IPS-15b (cell line): ENCODE measurements around the gene DPP10.

Source experiments
- H3K27me3 ChIP-seq: one replicate; pipeline ENCODE4 v1.6.1; 2013; ENCODE audit warnings: low read length; ENCODE audit not compliant: control insufficient read depth, insufficient read depth
- H3K36me3 ChIP-seq: one replicate; pipeline ENCODE4 v1.6.1; 2013; ENCODE audit warnings: low read length; ENCODE audit not compliant: control insufficient read depth, insufficient read depth
- H3K4me1 ChIP-seq: one replicate; pipeline ENCODE4 v1.6.1; 2013; ENCODE audit warnings: mild to moderate bottlenecking, low read length; ENCODE audit not compliant: control insufficient read depth, insufficient read depth
- H3K4me3 ChIP-seq: one replicate; pipeline ENCODE4 v1.5.1; 2013; ENCODE audit warnings: low read depth, low read length
- H3K9ac ChIP-seq: one replicate; pipeline ENCODE4 v1.6.1; 2013; ENCODE audit warnings: low read depth, mild to moderate bottlenecking, low read length
- H3K9me3 ChIP-seq: one replicate; pipeline ENCODE4 v1.6.1; 2013; ENCODE audit warnings: mild to moderate bottlenecking, low read length; ENCODE audit not compliant: control insufficient read depth, insufficient read depth

The DPP10 gene

DNA sequence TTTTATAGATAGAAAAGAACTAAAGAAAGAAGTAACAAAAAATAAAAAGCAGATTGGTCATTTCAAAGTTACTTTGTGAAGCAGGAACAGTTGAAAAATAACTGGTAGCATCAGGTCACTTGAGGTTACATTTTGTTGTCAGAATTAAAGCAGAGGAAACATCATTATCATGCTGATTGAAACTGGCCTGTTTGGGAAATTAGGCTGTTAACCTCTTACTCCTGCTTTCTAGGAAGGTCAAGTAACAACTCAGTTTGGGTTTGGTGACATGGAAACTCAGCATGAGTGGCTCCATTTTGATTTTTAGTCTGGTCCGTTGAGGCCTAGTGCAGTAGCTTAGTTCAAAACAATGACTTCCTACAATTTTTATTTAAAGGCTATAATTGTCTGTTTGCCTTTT is 1383.5 kb downstream of the DPP10 start:
- no peak overlapping the region for H3K9ac ChIP-seq
- H3K4me1 ChIP-seq, result peaks cover 9% of the 10 kb centered on the region
- H3K4me3 ChIP-seq, result no peak overlapping the region
- H3K36me3 ChIP-seq, result no peaks in the 10 kb centered on the region
- H3K9me3 ChIP-seq, result no peaks in the 10 kb centered on the region
- H3K27me3 ChIP-seq, result no peaks in the 10 kb centered on the region

DNA sequence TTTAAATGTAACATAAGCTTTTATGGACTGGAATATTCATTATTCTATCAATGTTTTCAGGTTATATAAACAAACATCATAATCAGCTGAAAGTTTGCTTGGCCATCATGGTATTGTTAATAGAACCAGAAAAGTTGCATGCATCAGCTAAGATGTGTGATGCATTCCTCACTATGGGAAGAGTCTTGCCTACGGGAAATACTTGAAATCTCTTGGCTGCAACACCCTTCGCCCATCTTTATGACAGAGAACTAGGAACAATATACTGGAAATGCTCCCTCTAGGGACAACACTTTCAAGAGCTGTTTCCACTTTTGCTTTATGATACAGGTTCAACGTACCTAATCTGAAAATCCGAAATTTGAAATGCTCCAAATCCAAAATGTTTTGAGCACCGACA is 1390.8 kb downstream of the DPP10 start:
- no peaks in the 10 kb centered on the region for H3K4me1 ChIP-seq
- H3K4me3 ChIP-seq, result no peak overlapping the region
- H3K9me3 ChIP-seq, result no peaks in the 10 kb centered on the region
- H3K36me3 ChIP-seq, result no peaks in the 10 kb centered on the region
- no peaks in the 10 kb centered on the region for H3K27me3 ChIP-seq
- H3K9ac ChIP-seq, result no peak overlapping the region

DNA sequence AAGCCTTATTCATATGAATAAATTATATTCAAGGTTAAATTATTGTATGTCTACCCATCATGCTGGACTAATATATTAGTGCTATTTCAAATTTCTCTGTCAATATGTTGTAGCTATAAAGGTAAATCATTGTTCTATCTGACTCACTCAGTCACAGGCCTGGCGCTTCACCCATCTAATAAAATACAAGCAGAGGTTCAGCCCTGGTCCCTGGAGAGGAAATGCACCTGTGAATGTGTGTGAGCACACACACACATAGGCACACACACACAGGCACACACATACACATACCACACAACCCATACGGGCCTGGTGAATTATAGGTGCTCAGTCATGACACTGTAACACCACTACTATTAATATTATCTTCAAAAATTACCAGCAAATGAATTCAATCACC is 1396.1 kb downstream of the DPP10 start:
- no peak overlapping the region for H3K4me3 ChIP-seq
- no peaks in the 10 kb centered on the region for H3K27me3 ChIP-seq
- H3K36me3 ChIP-seq, result no peaks in the 10 kb centered on the region
- no peaks in the 10 kb centered on the region for H3K4me1 ChIP-seq
- H3K9me3 ChIP-seq, result no peaks in the 10 kb centered on the region
- no peak overlapping the region for H3K9ac ChIP-seq

DNA sequence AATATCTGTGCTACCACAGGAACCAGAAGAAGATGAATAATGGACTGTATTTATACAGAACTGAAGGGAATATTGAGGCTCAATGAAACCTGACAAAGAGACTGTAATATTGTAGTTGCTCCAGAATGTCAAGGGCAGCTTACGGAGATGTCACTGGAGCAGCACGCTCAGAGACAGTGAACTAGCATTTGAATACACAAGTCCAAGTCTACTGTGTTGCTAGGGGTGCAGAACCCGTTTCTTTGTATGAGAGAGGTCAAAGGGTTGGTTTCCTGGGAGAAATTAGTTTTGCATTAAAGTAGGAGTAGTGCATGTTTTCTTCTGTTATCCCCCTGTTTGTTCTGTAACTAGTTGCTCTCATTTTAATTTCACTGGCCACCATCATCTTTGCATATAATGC is 1399.9 kb downstream of the DPP10 start:
- no peaks in the 10 kb centered on the region for H3K27me3 ChIP-seq
- H3K9ac ChIP-seq, result no peak overlapping the region
- no peaks in the 10 kb centered on the region for H3K9me3 ChIP-seq
- H3K4me1 ChIP-seq, result no peaks in the 10 kb centered on the region
- no peak overlapping the region for H3K4me3 ChIP-seq
- no peaks in the 10 kb centered on the region for H3K36me3 ChIP-seq

DNA sequence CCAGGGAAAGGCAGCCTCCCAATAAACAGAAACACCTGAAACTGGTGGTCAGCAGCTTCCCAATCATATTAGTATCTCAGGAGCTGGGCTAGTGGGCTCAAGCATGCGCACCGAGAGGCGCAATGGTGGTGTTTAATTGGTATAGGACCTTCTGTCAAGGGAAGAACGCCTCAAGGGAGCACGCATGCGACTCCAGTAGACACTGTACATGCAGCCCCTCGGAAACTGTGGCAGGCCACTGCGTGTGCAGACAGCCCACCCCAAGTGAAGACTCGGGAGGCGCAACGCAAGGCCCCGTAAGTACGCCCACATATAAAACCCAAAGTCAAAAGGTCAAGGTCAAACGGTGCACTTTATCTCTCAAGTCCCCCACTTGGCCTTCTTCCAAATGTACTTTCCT is 1405.8 kb downstream of the DPP10 start:
- Histone ChIP-seq H3K27me3 (no peaks in the 10 kb centered on the region), H3K4me1 (no peaks in the 10 kb centered on the region), H3K9me3 (no peaks in the 10 kb centered on the region), H3K9ac (no peak overlapping the region), H3K4me3 (no peak overlapping the region), H3K36me3 (no peaks in the 10 kb centered on the region)

DNA sequence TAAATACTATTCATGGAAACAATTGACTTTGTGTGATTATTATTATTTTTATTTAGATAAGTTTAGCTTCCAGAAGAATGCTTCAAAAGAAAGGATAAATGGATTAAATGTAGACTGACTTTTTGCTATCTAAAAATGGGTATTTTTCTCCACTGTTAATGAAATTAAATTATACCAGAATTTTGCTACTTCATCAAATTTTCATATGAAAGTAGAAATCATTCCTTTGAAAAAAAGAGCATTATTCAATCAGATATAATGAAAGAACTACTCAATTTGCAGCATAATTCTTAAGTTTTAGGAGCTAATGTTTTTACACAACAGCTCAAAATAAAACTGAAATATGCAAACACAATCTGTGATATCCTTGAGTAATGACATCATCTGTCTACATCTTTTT is 1424.6 kb downstream of the DPP10 start:
- Histone ChIP-seq H3K27me3 (no peaks in the 10 kb centered on the region), H3K4me1 (no peaks in the 10 kb centered on the region), H3K9ac (no peak overlapping the region), H3K9me3 (no peaks in the 10 kb centered on the region), H3K36me3 (no peaks in the 10 kb centered on the region), H3K4me3 (no peak overlapping the region)

DNA sequence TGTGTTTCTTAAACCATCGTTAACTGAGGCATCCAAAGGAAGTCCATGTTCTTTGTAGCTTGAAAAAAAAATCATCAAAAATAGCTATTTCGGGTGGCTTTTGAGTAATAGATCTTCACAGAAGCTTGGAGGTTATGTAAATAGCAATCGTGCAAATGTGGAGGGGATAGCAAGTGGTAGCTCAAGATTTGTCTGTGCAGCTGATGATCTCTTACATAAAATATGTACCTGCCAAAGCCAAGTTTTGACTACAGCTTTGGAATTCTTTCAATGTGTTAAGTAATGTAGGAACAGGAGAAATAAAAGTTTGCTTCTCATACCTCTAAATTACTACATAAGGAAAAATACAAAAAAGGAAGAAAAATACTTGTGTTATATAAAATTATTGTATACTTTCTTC is 1432.0 kb downstream of the DPP10 start:
- Histone ChIP-seq H3K9ac (no peak overlapping the region), H3K4me3 (no peak overlapping the region), H3K4me1 (no peaks in the 10 kb centered on the region), H3K27me3 (no peaks in the 10 kb centered on the region), H3K9me3 (no peaks in the 10 kb centered on the region), H3K36me3 (no peaks in the 10 kb centered on the region)

DNA sequence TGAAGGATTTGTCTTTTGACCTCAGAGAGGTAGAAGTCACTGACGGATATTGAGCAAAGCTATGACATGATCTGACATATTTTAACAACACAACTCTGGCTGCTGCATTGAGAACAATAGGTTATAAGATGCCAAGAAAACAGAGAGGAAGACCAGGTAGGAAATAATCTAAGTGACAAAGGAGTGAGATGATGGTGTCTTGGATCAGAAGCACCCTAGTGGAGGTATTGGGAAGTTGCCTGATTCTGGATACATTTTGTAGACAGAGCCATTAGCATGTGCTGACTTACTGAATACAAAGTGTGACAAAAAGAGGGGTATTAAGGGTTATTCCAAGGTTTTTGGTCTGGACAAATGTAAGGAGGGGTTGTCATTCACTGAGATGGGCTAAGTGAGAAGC is 1438.1 kb downstream of the DPP10 start:
- no peak overlapping the region for H3K4me3 ChIP-seq
- no peak overlapping the region for H3K9ac ChIP-seq
- H3K4me1 ChIP-seq, result no peaks in the 10 kb centered on the region

DNA sequence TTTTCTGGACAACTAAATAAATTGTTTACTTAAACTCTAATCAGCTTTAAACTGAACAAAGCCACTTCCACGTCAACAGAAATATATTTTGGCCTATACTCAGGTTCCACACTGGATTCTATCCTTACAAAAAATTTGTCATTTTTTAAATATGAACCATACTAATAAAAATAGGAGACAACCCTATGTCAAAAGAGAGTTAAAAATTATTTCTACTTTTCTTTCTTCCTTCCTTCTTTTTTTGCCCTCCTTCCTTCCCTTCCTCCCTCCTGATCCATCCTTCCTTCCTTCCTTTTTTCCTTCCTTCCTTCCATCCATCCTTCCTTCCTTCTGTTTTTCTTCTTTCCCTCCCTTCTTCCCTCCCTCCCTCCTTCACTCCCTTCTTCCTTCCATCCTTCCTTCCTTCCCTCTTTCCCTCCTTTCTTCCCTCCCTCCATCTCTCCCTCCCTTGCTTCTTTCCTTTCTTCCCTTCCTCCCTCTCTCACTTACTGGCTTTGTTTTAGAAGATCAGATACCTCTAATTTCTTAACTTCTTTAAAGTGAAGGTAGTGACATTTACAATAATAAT is 1444.9 kb downstream of the DPP10 start:
- no peaks in the 10 kb centered on the region for H3K4me1 ChIP-seq
- H3K27me3 ChIP-seq, result no peaks in the 10 kb centered on the region
- no peak overlapping the region for H3K9ac ChIP-seq
- no peaks in the 10 kb centered on the region for H3K36me3 ChIP-seq
- H3K9me3 ChIP-seq, result no peaks in the 10 kb centered on the region
- no peak overlapping the region for H3K4me3 ChIP-seq

More for the DNA sequence above, 1438.1 kb downstream of the DPP10 start:
- Histone ChIP-seq H3K9me3 (no peaks in the 10 kb centered on the region), H3K27me3 (no peaks in the 10 kb centered on the region), H3K36me3 (no peaks in the 10 kb centered on the region)
